ENCODE results near the gene CTIF.

Gene CTIF

DNA sequence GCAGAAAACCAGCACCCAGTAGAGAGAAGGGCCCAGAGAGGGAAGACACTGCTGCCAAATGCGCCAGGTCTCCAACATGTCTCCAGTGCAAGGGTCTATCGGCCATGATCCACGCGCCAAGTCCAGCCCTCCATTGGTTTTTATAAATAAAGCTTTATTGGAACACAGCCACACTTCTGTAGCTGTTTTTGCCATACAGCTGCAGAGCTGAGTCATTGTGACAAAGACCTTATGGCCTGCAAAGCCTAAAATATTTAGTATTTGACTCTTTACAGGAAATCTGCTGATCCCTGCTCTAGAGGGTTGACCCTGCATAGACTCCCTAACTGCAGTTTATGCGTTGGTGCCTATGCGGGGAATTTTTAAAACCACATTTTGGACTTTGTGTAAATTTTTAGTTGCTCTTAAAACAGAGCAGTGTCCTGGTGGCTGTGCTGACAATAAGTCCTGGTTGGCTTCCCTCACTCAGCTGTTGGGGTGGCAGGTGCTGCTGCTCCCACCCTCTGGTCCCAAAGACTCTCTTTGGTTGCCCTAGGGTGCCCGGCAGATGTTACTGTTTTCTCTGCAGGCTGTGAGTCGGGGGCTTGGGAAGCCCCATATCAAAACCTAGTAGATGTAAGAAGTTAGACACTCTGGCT, 154.9 kb downstream of the CTIF start:
- H3K4me3 ChIP-seq (replicated peaks; ENCODE audit: low read depth, low read length) = no peak overlapping the region
- no peak for TF ChIP-seq CTCF (IDR thresholded peaks at IDR 0.05; ENCODE audit: low read depth, low read length, missing control alignments)
- peak; percentile 20 for DNase-seq (ENCODE audit: extremely low read depth, low read depth)

DNA sequence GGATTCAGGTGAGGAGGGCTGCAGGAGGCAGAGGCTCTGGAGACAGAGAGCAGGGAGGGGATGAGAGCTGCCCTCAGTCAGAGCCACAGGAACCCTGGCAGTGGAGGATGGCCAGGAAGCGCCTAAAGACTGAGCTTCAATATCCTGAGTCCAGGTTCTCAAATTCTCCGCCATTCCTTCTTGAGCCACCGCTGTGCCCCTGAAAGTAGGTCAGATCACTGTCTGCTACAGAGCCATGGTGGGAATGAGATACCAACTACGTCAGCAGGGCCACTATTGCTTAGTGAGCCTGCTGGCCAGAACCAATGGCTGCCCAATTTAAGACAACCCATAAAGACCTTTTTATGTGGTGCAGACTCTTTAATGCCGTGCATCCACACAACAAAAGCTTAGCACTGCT, 155.5 kb downstream of the CTIF start:
- DNase-seq (ENCODE audit: extremely low read depth, low read depth) = no peak
- TF ChIP-seq CTCF (IDR thresholded peaks at IDR 0.05; ENCODE audit: low read depth, low read length, missing control alignments) = no peak

GRCh38 chr18:48695671-48696070, 156.8 kb downstream of the CTIF start:
- TF ChIP-seq CTCF (IDR thresholded peaks at IDR 0.05; ENCODE audit: low read depth, low read length, missing control alignments) = no peak
- no peak for DNase-seq (ENCODE audit: extremely low read depth, low read depth)

More for the DNA sequence above, 155.5 kb downstream of the CTIF start:
- no peak overlapping the region for H3K4me3 ChIP-seq (replicated peaks; ENCODE audit: low read depth, low read length)

DNA sequence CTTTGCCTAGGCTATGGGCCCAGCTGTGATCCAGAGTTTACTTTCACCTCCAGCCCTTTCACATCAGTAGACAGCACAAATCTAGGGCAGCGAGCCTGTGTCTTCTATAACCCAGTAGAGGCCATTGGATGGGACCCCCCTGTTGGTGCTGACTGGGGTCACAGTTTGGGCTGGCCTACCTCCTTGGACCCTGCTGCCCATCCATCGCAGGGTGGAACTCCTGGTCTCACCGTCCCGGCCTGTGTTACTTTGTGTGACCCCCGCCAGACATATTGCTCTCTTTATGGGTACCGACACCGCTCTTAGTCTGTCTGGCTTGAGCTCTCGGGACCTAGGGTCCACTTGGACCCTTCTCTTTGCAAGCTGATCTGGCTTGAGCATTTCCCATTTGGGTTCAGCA, 157.4 kb downstream of the CTIF start:
- H3K4me3 ChIP-seq (replicated peaks; ENCODE audit: low read depth, low read length) = no peak overlapping the region
- TF ChIP-seq CTCF (IDR thresholded peaks at IDR 0.05; ENCODE audit: low read depth, low read length, missing control alignments) = no peak
- DNase-seq (ENCODE audit: extremely low read depth, low read depth) = no peak

More at GRCh38 chr18:48695671-48696070, 156.8 kb downstream of the CTIF start:
- H3K4me3 ChIP-seq (replicated peaks; ENCODE audit: low read depth, low read length) = no peak overlapping the region

DNA sequence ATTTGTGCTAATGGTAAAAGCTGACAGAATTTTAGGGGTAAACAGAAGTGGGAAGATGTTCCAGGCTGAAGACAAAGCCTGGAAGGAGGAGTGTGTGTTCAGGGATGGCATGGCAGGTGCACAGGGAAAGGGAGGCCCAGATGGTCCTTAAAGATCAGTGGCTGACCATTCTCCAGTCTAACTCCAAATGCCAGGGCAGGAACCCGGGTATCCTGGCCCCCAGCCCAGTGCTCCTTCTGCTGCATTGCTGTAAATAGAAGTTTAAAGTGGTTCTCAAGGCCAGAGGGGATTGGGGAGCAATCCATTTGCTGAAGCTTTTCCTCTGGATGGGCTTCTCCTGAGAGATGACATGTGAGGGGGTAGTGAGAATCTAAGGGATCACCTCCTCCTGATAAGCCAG, 158.6 kb downstream of the CTIF start:
- DNase-seq (ENCODE audit: extremely low read depth, low read depth) = no peak
- H3K4me3 ChIP-seq (replicated peaks; ENCODE audit: low read depth, low read length) = no peak overlapping the region
- TF ChIP-seq CTCF (IDR thresholded peaks at IDR 0.05; ENCODE audit: low read depth, low read length, missing control alignments) = no peak

DNA sequence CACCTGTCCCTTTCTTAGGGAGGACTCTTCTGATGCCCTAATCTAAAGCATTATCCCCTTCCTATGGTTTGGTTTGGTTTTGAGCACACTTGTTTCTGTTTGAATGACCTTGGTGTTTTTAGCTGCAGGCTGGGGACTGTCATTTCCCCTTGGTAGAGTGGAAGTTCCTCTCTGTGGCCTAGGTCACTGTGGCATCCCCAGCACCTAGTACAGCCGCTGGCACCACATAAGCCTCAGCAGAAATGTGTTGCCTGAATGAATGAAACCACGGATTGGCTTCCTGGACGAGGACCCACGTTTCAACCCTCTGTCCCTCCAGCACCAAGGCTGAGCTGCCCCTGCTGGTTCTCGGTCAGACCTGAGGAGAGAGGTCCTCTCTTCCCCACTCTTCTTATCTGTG, 159.9 kb downstream of the CTIF start:
- no peak overlapping the region for H3K4me3 ChIP-seq (replicated peaks; ENCODE audit: low read depth, low read length)
- TF ChIP-seq CTCF (IDR thresholded peaks at IDR 0.05; ENCODE audit: low read depth, low read length, missing control alignments) = no peak
- no peak for DNase-seq (ENCODE audit: extremely low read depth, low read depth)

GRCh38 chr18:48699761-48700160, 160.9 kb downstream of the CTIF start:
- no peak for DNase-seq (ENCODE audit: extremely low read depth, low read depth)
- no peak overlapping the region for H3K4me3 ChIP-seq (replicated peaks; ENCODE audit: low read depth, low read length)
- no peak for TF ChIP-seq CTCF (IDR thresholded peaks at IDR 0.05; ENCODE audit: low read depth, low read length, missing control alignments)

All from HFF-Myc (cell line).